GM12878 (cell line): Measurements from ENCODE around the gene NAA25.

Experiments
- EGR1 ChIP-seq, 2 experiments: IDR thresholded peaks; 1 replicate in 1 of 2; 2 replicates in 1 of 2; pipeline ENCODE4 v1.6.1; 2011 to 2012; ENCODE audit warnings: low read depth in 2 of 2, low read length in 2 of 2, borderline replicate concordance in 1 of 2, mild to moderate bottlenecking in 1 of 2, moderate library complexity in 1 of 2
- POLR2A ChIP-seq: IDR thresholded peaks from 2 replicates; pipeline ENCODE4 v1.6.1; 2011; ENCODE audit warnings: low read depth, mild to moderate bottlenecking, low read length
- POU2F2 ChIP-seq: IDR thresholded peaks from 3 replicates; pipeline ENCODE4 v1.6.1; 2011; ENCODE audit warnings: low read depth, mild to moderate bottlenecking, low read length, borderline replicate concordance
- SMC3 ChIP-seq: IDR thresholded peaks from 2 replicates; pipeline ENCODE4 v1.6.1; 2011; ENCODE audit warnings: low read length, improper control_type of control experiment, borderline replicate concordance
- YY1 ChIP-seq: IDR thresholded peaks from 2 replicates; pipeline ENCODE4 v1.6.1; 2011; ENCODE audit warnings: low read depth, mild to moderate bottlenecking, low read length
- TF ChIP-seq, protein P1 (sequence below): fragments of 450-650 bp; IDR thresholded peaks from 2 replicates; pipeline ENCODE4 v1.6.1; 2017; ENCODE audit warnings: mild to moderate bottlenecking, moderate library complexity

- TF ChIP-seq POU2F2 (no peak), YY1 (no peak), POLR2A (no peak), SMC3 (no peak), EGR1 (IDR thresholded peaks at IDR 0.05; ENCODE audit: borderline replicate concordance in 1 of 2, low read depth in 2 of 2, low read length in 2 of 2) (no peak)
- TF ChIP-seq, protein P1, sequence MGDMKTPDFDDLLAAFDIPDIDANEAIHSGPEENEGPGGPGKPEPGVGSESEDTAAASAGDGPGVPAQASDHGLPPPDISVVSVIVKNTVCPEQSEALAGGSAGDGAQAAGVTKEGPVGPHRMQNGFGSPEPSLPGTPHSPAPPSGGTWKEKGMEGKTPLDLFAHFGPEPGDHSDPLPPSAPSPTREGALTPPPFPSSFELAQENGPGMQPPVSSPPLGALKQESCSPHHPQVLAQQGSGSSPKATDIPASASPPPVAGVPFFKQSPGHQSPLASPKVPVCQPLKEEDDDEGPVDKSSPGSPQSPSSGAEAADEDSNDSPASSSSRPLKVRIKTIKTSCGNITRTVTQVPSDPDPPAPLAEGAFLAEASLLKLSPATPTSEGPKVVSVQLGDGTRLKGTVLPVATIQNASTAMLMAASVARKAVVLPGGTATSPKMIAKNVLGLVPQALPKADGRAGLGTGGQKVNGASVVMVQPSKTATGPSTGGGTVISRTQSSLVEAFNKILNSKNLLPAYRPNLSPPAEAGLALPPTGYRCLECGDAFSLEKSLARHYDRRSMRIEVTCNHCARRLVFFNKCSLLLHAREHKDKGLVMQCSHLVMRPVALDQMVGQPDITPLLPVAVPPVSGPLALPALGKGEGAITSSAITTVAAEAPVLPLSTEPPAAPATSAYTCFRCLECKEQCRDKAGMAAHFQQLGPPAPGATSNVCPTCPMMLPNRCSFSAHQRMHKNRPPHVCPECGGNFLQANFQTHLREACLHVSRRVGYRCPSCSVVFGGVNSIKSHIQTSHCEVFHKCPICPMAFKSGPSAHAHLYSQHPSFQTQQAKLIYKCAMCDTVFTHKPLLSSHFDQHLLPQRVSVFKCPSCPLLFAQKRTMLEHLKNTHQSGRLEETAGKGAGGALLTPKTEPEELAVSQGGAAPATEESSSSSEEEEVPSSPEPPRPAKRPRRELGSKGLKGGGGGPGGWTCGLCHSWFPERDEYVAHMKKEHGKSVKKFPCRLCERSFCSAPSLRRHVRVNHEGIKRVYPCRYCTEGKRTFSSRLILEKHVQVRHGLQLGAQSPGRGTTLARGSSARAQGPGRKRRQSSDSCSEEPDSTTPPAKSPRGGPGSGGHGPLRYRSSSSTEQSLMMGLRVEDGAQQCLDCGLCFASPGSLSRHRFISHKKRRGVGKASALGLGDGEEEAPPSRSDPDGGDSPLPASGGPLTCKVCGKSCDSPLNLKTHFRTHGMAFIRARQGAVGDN = no peak
Measured at GRCh38 chr12:112105891-112106290, 2.7 kb downstream of the NAA25 start.
